Effector memory CD8-positive, alpha-beta T cell (primary cell): Measurements from ENCODE around the gene NUDT9.
"Not testable (repeated sequence)": the region's sequence is repeated elsewhere in the genome, so short reads cannot be mapped to it uniquely, and the experiment has no call there.

ENCODE experiments used
- ATAC-seq: fragments of 150-1000 bp; cut with Tn5 transposase; replicated peaks from 2 replicates; pipeline ENCODE4 v1.10.0; 2021; ENCODE audit warnings: mild to moderate bottlenecking, moderate library complexity
- DNase-seq, 3 experiments: peaks; one replicate each; pipeline ENCODE4 v3.0.0; 2021
- H3K27ac Mint-ChIP-seq, 2 donors: one replicate each; pipeline ENCODE4 v1.8.0; 2022; ENCODE audit warnings: mild to moderate bottlenecking in 2 of 2, mixed read lengths in 2 of 2, moderate library complexity in 2 of 2
- H3K27me3 Mint-ChIP-seq, 2 donors: one replicate each; pipeline ENCODE4 v1.8.0; 2022; ENCODE audit warnings: mixed read lengths in 2 of 2
- H3K36me3 Mint-ChIP-seq: one replicate; pipeline ENCODE4 v1.8.0; 2022; ENCODE audit warnings: mild to moderate bottlenecking, moderate library complexity, mixed read lengths; ENCODE audit not compliant: insufficient read depth
- H3K4me1 Mint-ChIP-seq, 2 donors: one replicate each; pipeline ENCODE4 v1.8.0; 2022; ENCODE audit warnings: low read depth in 2 of 2, mixed read lengths in 2 of 2
- H3K4me3 Mint-ChIP-seq, 2 donors: one replicate each; pipeline ENCODE4 v1.8.0; 2022; ENCODE audit warnings: mild to moderate bottlenecking in 2 of 2, mixed read lengths in 2 of 2, moderate library complexity in 2 of 2
- H3K9me3 Mint-ChIP-seq, 2 donors: one replicate each; pipeline ENCODE4 v1.8.0; 2022; ENCODE audit warnings: mixed read lengths in 2 of 2

Gene NUDT9

DNA sequence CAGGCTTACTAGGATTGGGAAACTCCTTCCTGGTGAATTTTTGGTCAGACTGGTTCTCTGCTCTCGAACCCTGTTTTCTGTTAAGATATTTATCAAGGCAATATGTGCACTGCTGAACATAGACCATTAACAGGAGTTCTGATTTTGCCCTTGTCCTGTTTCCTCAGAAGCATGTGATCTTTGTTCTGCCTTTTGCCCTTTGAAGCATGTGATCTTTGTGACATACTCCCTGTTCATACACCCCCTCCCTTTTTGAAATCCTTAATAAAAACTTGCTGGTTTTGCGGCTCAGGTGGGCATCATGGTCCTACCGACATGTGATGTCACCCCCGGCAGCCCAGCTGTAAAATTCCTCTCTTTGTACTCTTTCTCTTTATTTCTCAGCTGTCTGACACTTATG lies 4.0 kb upstream of the NUDT9 start:
- not testable (repeated sequence) for H3K27me3 Mint-ChIP-seq, DNase-seq, H3K27ac Mint-ChIP-seq, ATAC-seq, H3K4me1 Mint-ChIP-seq, H3K9me3 Mint-ChIP-seq, H3K4me3 Mint-ChIP-seq
- peaks cover 14% of the 10 kb centered on the region for H3K36me3 Mint-ChIP-seq

DNA sequence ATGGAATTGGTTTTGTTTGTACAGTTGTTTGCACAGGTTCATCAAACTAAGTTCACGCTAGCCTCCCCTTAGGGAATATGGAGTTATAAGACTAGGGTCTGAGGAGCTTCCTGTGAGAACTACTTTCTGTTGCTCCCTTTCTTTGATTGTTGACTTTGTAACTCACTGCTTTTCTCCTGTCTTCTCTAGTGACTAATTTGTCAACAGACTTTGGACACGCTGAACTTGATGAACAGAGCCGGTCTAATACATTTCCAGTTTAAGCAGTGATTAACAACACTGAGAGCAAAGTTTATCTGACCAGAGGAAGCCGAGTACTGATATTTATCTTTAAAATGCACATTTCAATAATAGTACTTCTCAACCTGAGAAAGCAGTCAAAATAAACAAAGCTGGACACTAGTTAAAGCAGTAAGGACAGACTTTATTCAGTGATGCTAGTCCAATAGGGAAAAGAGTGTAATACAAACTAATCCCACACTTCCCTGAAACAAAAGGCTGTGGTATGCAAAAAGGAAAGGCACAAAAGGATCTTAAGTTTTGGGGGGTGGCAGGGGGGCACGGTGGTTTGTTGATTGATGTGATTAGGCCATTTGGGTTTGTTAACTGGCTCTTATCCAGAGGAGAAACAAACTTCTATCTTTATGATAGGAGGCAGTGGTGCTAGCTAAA lies 2.7 kb upstream of the NUDT9 start:
- peaks cover 14% of the 10 kb centered on the region for H3K36me3 Mint-ChIP-seq
- H3K4me3 Mint-ChIP-seq = no peak overlapping the region
- H3K27ac Mint-ChIP-seq = no peak overlapping the region
- no peaks in the 10 kb centered on the region for H3K27me3 Mint-ChIP-seq
- DNase-seq (no peak), ATAC-seq (no peak)
- no peaks in the 10 kb centered on the region for H3K9me3 Mint-ChIP-seq
- peaks cover 12 to 14% of the 10 kb centered on the region in 2 donors for H3K4me1 Mint-ChIP-seq

DNA sequence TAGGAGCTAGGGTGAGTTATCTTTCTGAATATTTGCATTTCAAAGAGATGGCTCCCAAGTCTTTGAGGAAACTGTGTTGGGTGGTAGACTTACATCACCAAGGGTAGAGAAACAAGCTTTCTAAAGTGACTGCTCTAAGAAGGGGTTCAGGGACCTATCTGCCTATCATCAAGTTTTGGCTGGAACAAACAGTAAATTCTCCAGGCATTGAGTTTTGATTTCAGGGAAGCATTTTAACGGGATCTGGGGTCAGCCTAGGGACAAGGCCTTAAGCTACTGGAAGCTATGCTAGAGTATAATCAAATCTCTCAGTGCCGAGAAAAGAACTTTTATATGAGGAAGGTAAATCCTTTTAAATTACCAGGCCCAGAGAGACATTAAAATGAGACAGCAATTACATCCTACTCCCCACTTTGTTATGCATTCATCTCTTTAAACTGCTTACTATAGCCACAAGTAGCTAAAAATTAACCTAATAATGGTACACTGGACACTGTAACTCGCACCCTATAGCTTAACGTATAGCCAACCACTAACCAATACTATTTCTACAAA lies 2.0 kb upstream of the NUDT9 start:
- peaks cover 14% of the 10 kb centered on the region for H3K36me3 Mint-ChIP-seq
- DNase-seq (no peak), ATAC-seq (no peak)
- H3K27ac Mint-ChIP-seq = no peak overlapping the region
- no peak overlapping the region for H3K4me3 Mint-ChIP-seq
- no peaks in the 10 kb centered on the region for H3K9me3 Mint-ChIP-seq
- peaks cover 15% of the 10 kb centered on the region in 2 donors for H3K4me1 Mint-ChIP-seq
- no peaks in the 10 kb centered on the region for H3K27me3 Mint-ChIP-seq

DNA sequence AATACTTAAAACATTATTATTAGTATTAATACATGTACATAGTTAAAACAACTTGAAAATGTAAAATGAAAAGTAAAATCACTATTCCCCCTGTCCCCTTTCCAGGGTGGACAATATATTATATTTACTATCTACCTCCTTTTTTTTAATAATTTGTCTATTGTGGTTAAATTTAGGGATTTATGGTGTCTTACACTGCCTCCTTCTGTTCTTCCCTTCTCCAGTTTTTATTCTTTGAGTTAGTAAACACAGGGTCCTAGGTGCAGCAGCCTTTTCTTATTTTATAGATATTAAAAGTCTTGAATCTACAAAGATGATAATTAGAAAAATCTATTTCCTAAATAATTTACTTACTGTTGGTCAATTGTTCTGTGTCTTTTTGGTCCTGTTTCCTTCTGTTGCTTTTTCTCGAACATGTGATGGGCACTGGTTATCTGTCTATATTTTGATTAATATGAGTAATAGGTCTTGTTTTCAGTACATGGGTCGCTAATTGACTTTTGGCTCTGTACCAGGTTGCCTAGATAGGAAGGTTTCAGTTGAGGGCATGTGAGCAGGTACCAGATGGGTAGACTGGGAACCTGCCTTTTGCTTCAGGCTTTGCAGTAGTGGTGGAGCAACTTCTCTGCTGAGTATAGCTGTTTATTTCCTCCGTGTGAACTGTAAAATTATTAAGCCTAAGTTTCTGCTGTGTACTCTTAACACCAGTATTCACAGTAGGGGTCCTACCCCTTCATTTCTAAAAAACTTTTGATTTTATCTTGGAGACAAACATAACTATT lies 1.1 kb downstream of the NUDT9 start:
- ATAC-seq (no peak), DNase-seq (no peak)

DNA sequence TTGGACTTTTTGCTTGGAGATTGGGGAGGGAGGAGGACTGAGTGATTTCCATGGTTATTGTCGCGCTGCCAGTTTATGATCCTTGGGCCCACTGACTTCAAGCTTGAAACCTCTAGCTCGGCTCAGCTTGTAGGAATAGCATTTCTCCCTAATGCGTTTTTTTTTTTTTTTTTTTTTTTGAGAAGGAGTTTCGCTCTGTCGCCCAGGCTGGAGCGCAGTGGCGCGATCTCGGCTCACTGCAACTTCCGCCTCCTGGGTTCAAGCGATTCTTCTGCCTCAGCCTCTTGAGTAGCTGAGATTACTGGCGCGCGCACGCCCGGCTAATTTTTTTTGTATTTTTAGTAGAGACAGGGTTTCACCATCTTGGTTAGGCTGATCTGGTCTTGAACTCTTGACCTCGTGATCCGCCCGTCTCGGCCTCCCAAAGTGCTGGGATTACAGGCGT lies 1.7 kb downstream of the NUDT9 start:
- not testable (repeated sequence) for ATAC-seq, H3K9me3 Mint-ChIP-seq, DNase-seq, H3K27me3 Mint-ChIP-seq
- Mint-ChIP-seq H3K36me3 (peaks cover 14% of the 10 kb centered on the region), H3K4me1 (peaks cover 15% of the 10 kb centered on the region in 2 donors), H3K27ac (peak overlapping the region; percentile 97 to 99), H3K4me3 (peak overlapping the region; percentile 82 to 87)

More for the DNA sequence above, 1.1 kb downstream of the NUDT9 start:
- Mint-ChIP-seq H3K27ac (peak overlapping the region; percentile 97 to 99), H3K36me3 (peaks cover 14% of the 10 kb centered on the region), H3K4me3 (peak overlapping the region; percentile 82 to 87), H3K9me3 (no peaks in the 10 kb centered on the region), H3K4me1 (peaks cover 15% of the 10 kb centered on the region in 2 donors), H3K27me3 (no peaks in the 10 kb centered on the region)

DNA sequence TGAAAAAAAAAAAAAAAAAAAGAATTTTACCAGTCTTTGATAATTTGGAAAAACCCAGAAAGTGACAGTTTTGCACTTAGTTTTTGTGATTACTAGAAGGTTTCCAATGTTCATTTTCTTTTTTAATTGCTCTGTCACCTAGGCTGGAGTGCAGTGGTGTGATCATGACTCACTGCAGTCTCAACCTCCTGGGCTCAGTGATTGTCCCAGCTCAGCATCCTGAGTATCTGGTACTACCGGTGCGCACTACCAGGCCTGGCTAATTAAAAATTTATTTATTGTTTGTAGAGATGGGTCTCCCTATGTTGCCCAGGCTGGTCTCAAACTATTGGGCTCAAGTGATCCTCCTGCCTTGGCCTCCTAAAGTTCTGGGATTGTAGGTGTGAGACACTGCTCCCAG lies 3.3 kb downstream of the NUDT9 start:
- ATAC-seq (no peak), DNase-seq (no peak)
- Mint-ChIP-seq H3K9me3 (no peaks in the 10 kb centered on the region), H3K4me3 (no peak overlapping the region), H3K27me3 (no peaks in the 10 kb centered on the region), H3K36me3 (peaks cover 14% of the 10 kb centered on the region), H3K4me1 (peaks cover 19 to 28% of the 10 kb centered on the region in 2 donors), H3K27ac (no peak overlapping the region)

DNA sequence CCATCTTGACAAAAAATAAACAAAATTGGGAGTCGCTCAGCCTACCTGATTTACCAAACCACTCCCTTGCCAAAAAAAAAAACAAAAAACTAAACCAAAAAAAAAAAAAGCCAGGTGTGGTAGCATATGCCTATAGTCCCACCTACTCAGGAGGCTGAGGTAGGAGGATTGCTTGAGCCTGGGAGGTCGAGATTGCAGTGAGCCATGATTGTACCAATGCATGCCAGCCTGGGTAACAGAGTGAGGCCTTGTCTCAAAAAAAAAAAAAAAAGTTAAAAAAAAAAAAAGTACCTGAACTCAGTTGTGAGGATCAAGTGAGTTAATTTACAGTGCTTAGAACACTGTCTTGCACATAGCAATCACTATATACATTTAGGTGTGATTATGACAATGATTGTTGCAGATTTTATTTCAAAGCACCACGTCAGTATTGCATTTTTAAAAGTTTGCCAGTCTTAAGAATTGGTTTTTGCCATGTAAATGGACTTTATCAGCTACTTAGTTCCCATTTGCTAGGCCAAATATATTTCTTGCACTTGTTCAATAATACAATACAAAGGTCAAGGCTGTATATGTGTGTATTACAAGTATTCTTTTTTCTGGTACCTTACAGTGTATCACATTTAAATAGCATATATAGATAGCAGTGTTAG lies 4.6 kb downstream of the NUDT9 start:
- Mint-ChIP-seq H3K27ac (no peak overlapping the region), H3K27me3 (no peaks in the 10 kb centered on the region)
- ATAC-seq = no peak

DNA sequence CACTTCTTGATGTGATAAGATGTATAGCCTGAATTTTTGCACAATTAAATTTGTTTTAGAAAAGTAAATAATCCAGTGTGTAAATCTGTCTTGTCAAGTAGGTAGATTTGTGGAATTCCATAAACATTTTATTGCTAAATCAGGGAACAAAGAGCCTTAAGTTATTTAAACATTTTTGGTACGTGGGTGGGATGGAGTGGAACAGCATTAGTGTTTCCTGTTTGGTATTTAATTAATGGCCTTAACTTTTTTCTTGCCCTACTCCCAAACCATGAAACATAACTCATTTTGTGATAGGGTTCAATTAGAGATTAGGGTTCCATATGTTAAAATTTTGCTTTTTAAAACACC lies 5.1 kb downstream of the NUDT9 start:
- Mint-ChIP-seq H3K36me3 (peaks cover 6% of the 10 kb centered on the region), H3K27me3 (no peaks in the 10 kb centered on the region), H3K9me3 (no peaks in the 10 kb centered on the region), H3K27ac (no peak overlapping the region), H3K4me3 (no peak overlapping the region), H3K4me1 (peaks cover 19 to 37% of the 10 kb centered on the region in 2 donors)
- no peak for ATAC-seq
- no peak for DNase-seq

More for the DNA sequence above, 4.6 kb downstream of the NUDT9 start:
- no peak overlapping the region for H3K4me3 Mint-ChIP-seq
- no peaks in the 10 kb centered on the region for H3K9me3 Mint-ChIP-seq
- H3K36me3 Mint-ChIP-seq = peaks cover 10% of the 10 kb centered on the region
- H3K4me1 Mint-ChIP-seq = peaks cover 21 to 34% of the 10 kb centered on the region in 2 donors
- no peak for DNase-seq

DNA sequence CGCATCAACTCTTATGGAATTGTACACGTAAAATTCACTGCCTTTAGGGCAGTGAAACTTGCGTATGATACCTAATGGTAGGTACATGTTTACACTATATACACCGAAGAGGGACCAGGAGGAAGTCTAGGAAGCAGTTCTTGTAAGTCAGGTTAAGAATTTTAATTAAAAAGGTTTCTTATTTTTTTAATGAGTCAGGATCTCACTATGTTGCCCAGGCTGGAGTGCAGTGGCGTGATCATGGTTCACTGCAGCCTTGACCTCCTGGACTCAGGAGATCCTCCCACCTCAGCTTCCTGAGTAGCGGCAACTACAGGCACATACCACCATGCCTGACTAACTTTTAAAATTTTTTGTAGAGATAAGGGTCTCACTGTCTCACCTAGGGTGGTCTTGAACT lies 6.6 kb downstream of the NUDT9 start:
- no peak for DNase-seq
- Mint-ChIP-seq H3K4me1 (peaks cover 18 to 38% of the 10 kb centered on the region in 2 donors), H3K4me3 (no peak overlapping the region), H3K27me3 (no peaks in the 10 kb centered on the region), H3K36me3 (no peaks in the 10 kb centered on the region), H3K27ac (no peak overlapping the region), H3K9me3 (no peaks in the 10 kb centered on the region)
- ATAC-seq = no peak

DNA sequence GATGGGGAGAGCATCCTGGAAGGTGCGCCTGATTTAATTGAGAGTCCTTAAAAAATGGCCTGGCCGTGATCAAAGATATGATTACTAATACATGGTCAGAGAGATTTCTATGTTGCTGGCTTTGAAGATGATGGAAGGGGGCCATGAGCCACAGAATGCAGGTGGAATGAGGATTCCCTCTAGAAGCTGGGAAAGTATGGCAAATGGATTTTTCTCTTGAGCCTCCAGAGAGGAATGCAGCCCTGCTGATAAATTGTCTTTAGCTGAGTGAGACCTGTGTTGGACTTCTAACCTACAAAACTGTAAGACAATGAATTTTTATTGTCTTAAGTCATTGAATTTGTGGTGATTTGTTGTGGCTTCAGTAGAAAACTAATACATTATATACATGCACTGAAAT lies 7.7 kb downstream of the NUDT9 start:
- no peak overlapping the region for H3K4me3 Mint-ChIP-seq
- no peaks in the 10 kb centered on the region for H3K27me3 Mint-ChIP-seq
- ATAC-seq = no peak
- H3K27ac Mint-ChIP-seq = no peak overlapping the region
- DNase-seq = no peak
- no peaks in the 10 kb centered on the region for H3K9me3 Mint-ChIP-seq
- peaks cover 4% of the 10 kb centered on the region for H3K36me3 Mint-ChIP-seq
- peaks cover 13 to 32% of the 10 kb centered on the region in 2 donors for H3K4me1 Mint-ChIP-seq

DNA sequence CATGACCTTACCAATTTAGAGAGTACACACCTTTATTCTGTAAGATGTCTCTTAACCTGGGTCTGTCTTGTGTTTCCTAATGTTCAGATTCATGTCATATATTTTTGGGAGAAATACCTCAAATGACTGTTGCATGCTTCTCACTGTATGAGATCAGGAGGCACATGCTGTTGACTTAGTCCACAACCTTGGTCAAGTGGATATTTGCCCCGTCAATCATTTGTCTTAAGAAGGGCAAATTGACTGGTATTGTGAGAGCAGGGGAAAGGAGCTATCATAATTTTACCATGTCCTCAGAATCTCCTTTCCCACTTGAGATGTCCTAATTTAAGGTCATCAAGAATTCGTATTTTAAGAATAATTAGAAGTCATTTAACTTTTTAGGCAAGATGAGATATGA lies 11.0 kb downstream of the NUDT9 start:
- Mint-ChIP-seq H3K27me3 (no peaks in the 10 kb centered on the region), H3K4me1 (peaks cover 14 to 32% of the 10 kb centered on the region in 2 donors), H3K4me3 (no peak overlapping the region), H3K27ac (no peak overlapping the region), H3K36me3 (peaks cover 24% of the 10 kb centered on the region), H3K9me3 (no peaks in the 10 kb centered on the region)
- DNase-seq (no peak), ATAC-seq (no peak)

DNA sequence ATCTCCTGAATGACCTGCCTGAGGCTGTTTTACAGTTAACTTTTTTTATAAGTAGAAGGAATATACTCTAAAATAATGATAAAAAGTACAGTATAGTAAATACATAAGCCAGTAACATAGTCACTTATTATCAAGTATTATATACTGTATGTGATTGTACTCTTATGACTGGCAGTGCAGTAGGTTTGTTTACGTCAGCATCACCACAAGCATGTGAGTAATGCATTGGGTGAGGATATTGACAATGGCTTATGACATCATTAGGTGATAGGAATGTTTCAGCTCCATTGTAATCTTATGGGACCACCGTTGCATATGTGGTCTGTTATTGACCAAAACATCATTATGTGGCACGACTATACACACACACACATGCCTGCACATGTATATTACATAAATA lies 20.5 kb downstream of the NUDT9 start:
- Mint-ChIP-seq H3K9me3 (no peaks in the 10 kb centered on the region), H3K4me3 (no peak overlapping the region), H3K36me3 (peaks cover 30% of the 10 kb centered on the region), H3K4me1 (peaks cover 0 to 4% of the 10 kb centered on the region in 2 donors), H3K27ac (no peak overlapping the region), H3K27me3 (no peaks in the 10 kb centered on the region)
- ATAC-seq (no peak), DNase-seq (no peak)

DNA sequence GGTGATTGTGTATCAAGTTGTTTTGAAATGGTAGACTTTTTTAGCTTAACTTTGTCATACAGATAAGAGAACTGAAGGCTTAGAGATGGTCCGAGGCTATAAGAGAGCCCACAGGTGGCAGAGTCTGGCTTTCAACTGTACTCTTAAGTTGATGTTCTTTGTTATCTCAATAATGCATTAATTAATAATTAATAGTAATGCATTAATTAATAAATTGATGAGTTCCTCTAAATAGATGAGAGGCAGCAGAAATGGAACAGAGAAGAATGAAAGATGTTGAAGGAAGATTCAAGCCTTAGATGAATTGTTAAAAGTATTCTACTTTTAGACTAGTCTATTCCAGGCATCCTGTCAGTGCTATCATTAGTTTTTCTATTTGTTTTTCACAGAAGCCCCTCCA lies 22.4 kb downstream of the NUDT9 start:
- Mint-ChIP-seq H3K9me3 (no peaks in the 10 kb centered on the region), H3K27me3 (no peaks in the 10 kb centered on the region), H3K4me1 (peaks cover 0 to 4% of the 10 kb centered on the region in 2 donors), H3K27ac (no peak overlapping the region), H3K36me3 (peaks cover 18% of the 10 kb centered on the region), H3K4me3 (no peak overlapping the region)
- ATAC-seq (no peak), DNase-seq (no peak)
